ES-I3 (cell line): ENCODE data around the gene CCDC92.

Source experiments
- H3K36me3 ChIP-seq: 2 replicates; pipeline ENCODE4 v1.6.1; 2013; ENCODE audit warnings: mild to moderate bottlenecking, low read length, control low read depth, moderate library complexity; ENCODE audit not compliant: insufficient read depth
- H3K4me1 ChIP-seq: 2 replicates; pipeline ENCODE4 v1.6.1; 2013; ENCODE audit warnings: mild to moderate bottlenecking, control low read depth, low read length; ENCODE audit not compliant: insufficient read depth
- H3K9ac ChIP-seq: 2 replicates; pipeline ENCODE4 v1.6.1; 2013; ENCODE audit warnings: low read depth, mild to moderate bottlenecking, low read length, moderate library complexity
- H3K9me3 ChIP-seq: 2 replicates; pipeline ENCODE4 v1.6.1; 2013; ENCODE audit warnings: mild to moderate bottlenecking, low read length, moderate library complexity; ENCODE audit not compliant: control insufficient read depth, insufficient read depth

CCDC92 gene

DNA sequence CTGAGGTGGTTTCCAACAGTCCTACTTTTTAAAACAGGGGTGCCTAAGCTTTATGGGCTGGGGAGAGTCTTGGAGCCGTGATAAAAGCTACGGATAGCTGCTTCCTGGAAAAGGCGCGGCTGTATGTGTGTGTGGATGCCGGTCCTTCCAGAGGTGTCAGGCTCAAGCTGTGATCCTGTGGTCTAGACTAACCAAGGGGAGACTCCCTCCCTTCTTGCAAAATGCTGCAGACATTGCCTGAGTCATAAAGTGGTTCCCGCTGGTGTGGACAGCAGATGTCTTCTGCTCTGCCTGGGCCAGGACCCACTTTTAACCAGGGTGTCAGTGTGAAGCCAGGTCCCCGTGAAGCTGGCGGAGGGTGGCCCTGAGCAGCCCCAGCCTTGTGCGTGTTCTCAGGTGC is 37.8 kb downstream of the CCDC92 start:
- no peaks in the 10 kb centered on the region for H3K36me3 ChIP-seq
- no peaks in the 10 kb centered on the region; the same call in 1 of the 2 replicates for H3K4me1 ChIP-seq
- H3K9ac ChIP-seq, result no peak overlapping the region
- H3K9me3 ChIP-seq, result no peaks in the 10 kb centered on the region

DNA sequence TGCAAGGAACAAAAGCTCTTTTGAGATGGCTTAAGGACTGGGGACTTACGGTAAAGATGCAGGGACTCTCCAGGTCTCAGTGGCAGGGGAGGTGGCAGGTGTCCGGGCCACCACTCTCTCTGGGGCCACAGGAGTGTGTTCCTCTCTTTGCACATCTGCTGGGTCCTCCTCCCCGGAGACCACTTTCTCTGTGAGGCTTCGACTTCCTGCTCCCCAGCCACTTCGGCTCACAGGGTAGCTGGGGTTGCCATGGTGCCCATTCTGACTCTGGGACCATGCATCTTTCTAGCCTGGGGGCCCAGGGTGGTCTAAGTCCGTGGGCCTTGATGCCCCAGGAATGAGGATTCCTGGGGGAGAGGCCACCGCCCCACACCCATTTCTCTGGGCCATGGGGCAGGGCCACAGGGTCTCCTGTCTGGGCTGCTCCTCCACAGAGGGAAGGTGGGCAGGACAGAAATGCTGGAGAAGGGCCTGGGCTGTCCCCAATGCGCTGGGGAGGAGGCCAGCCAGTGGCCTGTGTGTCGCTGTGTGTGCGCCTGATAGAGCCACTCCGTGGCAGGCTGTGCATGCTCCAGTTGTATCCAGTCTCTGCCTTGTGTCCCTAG is 38.5 kb downstream of the CCDC92 start:
- Histone ChIP-seq H3K4me1 (no peaks in the 10 kb centered on the region; the same call in 1 of the 2 replicates), H3K9me3 (no peaks in the 10 kb centered on the region), H3K9ac (no peak overlapping the region), H3K36me3 (no peaks in the 10 kb centered on the region)

DNA sequence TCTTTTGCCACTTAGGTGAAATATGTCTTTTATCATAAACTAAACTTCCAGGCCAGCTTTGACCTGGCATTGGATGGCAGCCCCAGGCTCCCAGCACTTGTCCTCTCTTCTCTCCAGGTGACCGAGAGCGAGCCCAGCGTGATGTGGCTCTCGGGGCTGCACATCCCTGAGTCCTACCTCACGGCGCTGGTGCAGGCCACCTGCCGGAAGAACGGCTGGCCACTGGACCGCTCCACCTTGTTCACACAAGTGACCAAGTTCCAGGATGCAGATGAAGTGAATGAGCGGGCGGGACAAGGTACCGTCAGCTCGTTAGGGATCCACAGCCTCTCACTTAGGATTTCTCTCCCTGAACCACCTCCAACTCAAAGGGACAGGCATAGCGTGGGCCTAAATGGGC is 39.4 kb downstream of the CCDC92 start:
- Histone ChIP-seq H3K36me3 (no peaks in the 10 kb centered on the region), H3K9me3 (no peaks in the 10 kb centered on the region), H3K9ac (no peak overlapping the region), H3K4me1 (no peaks in the 10 kb centered on the region; the same call in 1 of the 2 replicates)

DNA sequence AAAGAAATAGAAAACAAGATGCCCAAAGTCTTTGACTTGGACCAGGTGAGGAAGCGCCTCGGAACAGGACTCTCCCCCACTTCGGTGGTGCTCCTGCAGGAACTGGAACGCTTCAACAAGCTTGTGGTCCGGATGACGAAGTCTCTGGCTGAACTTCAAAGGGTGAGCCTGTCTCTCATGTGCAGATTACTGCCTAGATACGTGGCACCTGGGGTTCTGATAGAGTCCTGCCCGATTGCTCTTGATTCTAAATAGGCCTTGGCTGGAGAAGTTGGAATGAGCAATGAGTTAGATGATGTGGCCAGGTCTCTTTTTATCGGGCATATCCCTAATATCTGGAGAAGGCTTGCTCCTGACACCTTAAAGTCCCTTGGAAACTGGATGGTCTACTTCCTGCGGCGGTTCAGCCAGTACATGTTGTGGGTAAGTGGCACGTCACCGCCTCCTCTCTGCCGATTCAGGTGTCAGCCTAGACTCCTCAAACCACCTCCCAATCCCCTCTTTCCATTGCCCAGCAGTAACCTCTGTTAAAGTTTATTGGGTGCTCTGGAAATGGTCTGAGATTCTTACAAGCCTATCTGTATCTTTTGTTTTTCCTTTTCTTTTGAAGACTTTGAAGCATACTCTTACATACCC is 40.8 kb downstream of the CCDC92 start:
- no peaks in the 10 kb centered on the region for H3K4me1 ChIP-seq
- H3K9me3 ChIP-seq, result no peaks in the 10 kb centered on the region
- H3K36me3 ChIP-seq, result no peaks in the 10 kb centered on the region
- H3K9ac ChIP-seq, result no peak overlapping the region

DNA sequence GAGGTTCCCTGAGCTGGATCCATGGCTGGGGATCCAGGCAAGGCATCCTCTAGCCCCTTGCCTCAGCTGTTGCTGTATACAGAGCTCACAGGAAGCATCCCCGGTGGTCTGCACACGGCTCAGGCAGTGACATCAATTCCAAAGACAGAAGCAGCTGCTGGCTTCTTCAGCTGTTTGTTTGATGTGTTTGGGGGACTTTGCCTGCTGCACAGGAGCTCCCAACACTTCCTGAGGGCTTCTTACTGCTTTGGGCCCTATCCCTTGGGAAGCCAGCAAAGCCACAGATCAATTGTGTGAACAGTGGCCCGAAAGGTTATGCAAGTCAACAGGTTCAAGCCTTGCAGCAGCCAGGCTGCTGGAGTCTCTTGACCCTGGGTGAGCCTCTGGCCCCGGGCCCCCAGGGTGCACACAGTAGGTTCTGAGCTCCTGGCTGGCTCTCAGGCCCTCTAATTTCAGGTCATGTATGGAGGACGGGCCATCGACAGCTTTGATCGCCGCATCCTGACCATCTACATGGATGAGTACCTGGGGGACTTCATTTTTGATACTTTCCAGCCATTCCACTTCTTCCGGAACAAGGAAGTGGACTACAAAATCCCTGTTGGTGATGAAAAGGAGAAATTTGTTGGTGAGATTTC is 42.6 kb downstream of the CCDC92 start:
- no peaks in the 10 kb centered on the region for H3K36me3 ChIP-seq
- no peaks in the 10 kb centered on the region for H3K4me1 ChIP-seq
- H3K9me3 ChIP-seq, result no peaks in the 10 kb centered on the region
- no peak overlapping the region for H3K9ac ChIP-seq

DNA sequence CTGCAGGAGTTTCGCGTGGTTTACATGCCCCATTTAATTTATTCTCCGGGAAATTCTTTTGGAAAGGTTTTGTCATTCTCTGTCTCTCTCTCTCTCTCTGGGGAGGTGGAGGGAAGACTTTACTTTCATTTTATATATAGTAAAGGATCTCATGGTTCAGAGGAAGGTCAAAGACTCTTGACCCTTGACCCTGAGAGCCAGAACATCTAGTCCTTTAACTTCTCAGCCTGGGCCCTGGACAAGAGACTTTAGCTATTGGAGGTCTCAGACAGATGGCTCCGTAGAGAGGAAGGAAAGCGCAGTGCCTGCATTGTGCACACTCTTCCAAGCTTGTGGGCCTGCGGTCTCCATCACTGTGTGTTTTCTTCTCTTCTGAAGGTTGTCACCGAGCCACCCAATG is 43.7 kb downstream of the CCDC92 start:
- Histone ChIP-seq H3K9ac (no peak overlapping the region), H3K36me3 (no peaks in the 10 kb centered on the region), H3K9me3 (no peaks in the 10 kb centered on the region), H3K4me1 (no peaks in the 10 kb centered on the region)

DNA sequence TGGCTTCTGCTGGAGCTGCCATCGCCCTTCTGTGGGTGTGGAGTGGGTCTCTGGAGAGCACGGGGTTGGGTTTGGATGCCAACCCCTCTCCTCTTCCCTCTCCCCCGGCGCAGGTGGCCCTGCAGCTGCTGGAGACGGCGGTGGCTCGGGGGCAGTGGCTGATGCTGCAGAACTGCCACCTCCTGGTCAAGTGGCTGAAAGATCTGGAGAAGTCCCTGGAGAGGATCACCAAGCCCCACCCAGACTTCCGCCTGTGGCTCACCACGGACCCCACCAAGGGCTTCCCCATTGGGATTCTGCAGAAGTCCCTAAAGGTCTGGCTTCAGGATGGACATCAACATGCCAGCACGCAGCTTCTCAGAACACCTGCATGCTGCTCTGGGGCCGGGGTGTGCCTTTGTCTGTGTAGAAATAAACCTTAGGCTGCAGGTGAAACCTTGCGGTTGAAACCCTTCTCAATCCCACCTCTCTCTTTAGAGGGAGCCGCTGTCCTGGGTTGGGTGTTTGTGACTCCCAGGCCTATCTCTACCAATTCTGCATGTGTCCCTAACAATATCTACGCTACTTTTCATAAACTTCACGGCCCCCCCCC is 44.3 kb downstream of the CCDC92 start:
- Histone ChIP-seq H3K9me3 (no peaks in the 10 kb centered on the region), H3K36me3 (no peaks in the 10 kb centered on the region), H3K9ac (no peak overlapping the region), H3K4me1 (no peaks in the 10 kb centered on the region)

DNA sequence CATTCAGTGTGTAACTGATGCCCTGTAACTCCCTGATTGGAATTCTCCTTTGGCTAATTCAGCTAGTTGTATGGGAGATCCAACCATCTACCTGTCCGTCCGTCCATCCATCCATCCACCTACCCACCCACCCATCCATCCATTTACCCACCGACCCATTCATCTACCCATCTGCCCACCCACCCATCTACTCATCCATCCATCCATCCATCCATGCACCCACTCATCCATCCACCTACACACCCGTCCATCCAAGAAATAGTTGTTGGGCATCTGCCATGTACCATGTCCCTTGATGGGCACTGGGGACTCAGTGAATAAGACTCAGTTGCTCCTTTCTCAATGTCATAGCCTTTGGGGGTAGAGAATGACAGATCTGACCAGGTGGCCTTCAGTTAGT is 48.1 kb downstream of the CCDC92 start:
- H3K9me3 ChIP-seq, result no peaks in the 10 kb centered on the region
- H3K36me3 ChIP-seq, result no peaks in the 10 kb centered on the region
- H3K9ac ChIP-seq, result no peak overlapping the region
- no peaks in the 10 kb centered on the region for H3K4me1 ChIP-seq

DNA sequence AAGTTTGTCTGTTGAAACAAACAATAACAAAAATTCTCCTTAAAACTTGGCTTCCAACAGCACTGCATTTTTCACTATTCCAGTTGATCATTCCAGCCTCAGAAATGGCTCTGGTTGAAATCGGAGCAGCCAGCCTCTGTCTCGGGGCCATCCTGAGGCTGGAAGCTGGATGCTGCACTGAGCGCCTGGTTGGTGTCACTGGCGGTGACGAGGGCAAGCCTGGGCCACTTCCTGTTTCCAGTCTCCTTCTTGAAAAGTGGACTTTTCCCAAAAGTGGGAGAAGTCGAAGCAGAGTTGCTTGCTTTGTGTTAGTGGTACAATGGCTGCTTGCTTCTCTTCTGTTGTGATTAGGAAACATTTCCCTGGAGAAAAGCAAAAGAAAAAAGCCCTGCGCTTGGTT is 48.7 kb downstream of the CCDC92 start:
- Histone ChIP-seq H3K36me3 (no peaks in the 10 kb centered on the region), H3K4me1 (no peaks in the 10 kb centered on the region), H3K9me3 (no peaks in the 10 kb centered on the region), H3K9ac (no peak overlapping the region)

DNA sequence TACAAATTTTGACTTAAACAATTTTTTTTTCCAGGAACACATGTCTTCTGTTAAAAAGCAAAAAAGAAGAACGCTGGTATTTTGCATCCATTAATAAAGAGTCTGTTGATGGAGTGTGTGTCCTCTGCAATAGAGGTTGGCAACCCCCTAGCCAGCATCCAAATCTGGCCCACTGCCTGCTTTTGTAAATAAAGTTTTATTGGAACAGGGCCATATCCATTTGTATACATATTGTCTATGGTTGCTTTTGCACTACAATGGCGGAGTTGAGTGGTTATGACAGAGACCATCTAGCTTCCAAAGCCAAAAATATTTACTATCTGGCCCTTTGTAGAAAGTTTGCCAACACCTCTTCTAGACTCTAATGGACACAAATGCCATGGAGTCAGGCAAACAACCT is 49.6 kb downstream of the CCDC92 start:
- H3K9me3 ChIP-seq, result no peaks in the 10 kb centered on the region
- no peaks in the 10 kb centered on the region for H3K36me3 ChIP-seq
- no peaks in the 10 kb centered on the region for H3K4me1 ChIP-seq
- H3K9ac ChIP-seq, result no peak overlapping the region

DNA sequence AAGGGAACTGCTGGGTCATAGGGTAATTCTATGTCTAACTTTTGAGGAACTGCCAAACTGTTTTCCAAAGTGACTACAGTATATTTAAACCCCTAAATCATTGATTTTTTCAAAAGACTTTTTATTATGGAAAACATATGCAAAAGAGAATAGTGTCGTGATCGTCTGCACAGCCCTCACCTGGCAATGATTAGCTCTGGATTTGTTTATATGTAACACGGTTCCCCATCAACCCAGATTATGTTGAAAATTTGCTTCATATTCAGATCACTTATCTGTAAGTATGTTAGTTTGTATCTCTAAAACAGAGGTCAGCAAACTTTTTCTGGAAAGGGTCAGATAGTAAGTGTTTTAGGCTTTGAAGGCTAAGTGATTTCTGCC is 52.7 kb downstream of the CCDC92 start:
- no peaks in the 10 kb centered on the region for H3K36me3 ChIP-seq
- no peaks in the 10 kb centered on the region for H3K9me3 ChIP-seq
- no peaks in the 10 kb centered on the region for H3K4me1 ChIP-seq
- H3K9ac ChIP-seq, result no peak overlapping the region

DNA sequence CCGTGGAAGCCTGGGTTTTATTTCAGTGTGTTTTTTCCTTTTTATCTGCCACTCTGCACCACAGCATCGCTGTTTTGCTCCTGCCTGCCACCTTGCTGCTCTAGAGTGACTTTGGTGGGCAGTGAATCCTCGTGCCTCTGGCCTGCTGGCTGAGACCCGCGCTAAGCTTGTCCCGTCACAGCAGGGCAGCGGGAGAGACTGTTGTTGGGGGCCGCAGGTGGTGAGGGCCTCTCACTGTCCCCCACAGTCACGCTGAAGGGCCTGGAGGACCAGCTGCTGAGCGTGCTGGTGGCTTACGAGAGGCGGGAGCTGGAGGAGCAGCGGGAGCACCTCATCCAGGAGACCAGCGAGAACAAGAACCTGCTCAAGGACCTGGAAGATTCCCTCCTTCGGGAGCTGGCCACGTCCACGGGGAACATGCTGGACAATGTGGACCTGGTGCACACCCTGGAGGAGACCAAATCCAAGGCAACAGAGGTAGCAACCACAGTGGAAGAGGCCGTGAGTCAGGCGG is 55.2 kb downstream of the CCDC92 start:
- no peaks in the 10 kb centered on the region for H3K9me3 ChIP-seq
- H3K9ac ChIP-seq, result no peak overlapping the region
- no peaks in the 10 kb centered on the region for H3K36me3 ChIP-seq
- no peaks in the 10 kb centered on the region for H3K4me1 ChIP-seq

DNA sequence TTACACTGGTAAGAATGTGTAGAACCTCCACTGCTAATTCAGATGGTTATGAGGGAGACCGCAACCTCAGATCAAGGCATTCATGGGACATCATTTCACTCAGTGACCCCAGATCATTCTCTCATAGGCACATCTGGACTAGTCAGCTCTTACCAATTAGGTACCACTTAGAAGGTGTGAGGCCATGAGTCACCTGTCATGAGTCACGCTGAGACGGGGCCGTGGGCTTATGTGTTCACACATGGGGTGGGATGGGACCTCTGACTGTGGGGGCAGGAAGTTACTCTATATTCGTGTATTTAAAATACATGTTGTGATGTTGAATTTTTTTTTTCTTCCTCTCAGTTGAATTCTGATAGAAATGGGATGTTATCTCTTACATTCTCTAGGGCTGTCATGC is 55.9 kb downstream of the CCDC92 start:
- H3K9ac ChIP-seq, result no peak overlapping the region
- no peaks in the 10 kb centered on the region for H3K4me1 ChIP-seq
- no peaks in the 10 kb centered on the region for H3K36me3 ChIP-seq
- no peaks in the 10 kb centered on the region for H3K9me3 ChIP-seq

DNA sequence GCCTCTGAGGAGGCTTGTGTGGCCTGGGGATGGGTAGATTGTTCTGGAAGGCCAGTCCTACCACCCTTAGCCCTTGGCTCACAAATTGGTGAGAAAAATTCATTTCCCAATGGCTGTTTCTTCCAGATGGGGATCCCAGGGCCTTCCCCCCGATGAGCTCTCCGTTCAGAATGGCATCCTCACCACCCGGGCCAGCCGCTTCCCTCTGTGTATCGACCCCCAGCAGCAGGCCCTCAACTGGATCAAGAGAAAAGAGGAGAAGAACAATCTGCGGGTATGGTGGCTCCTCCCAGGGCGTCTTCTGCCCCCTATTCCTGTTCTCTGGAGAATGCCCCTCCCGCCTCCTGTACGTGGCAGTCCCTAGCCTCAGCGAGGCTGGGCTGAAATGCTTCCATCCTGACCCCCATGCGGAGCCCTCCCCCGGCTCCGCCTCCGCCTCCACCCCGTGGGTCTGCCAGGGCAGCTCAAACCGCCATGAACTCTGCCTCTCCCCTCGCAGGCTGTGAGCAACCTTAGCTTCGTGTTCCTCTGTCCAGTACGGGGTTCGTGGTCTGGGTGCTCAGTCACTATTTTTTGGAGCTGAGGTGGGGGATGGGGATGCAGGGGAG is 57.8 kb downstream of the CCDC92 start:
- no peaks in the 10 kb centered on the region for H3K9me3 ChIP-seq
- no peaks in the 10 kb centered on the region for H3K4me1 ChIP-seq
- H3K36me3 ChIP-seq, result no peaks in the 10 kb centered on the region
- no peak overlapping the region for H3K9ac ChIP-seq
